Trophoblast cell (in vitro differentiated cells and primary cell): ENCODE measurements around the gene DYNLRB1.

Experiments
- DNase-seq, 2 donors: peaks; one replicate each; pipeline ENCODE4 v3.0.0-alpha.2; 2016
- H2AFZ ChIP-seq: 2 replicates; pipeline ENCODE4 v1.6.1; 2013; ENCODE audit warnings: low read length, moderate library complexity, mild to moderate bottlenecking; ENCODE audit not compliant: insufficient read depth, poor library complexity
- H2AK5ac ChIP-seq: 2 replicates; pipeline ENCODE4 v1.6.1; 2013; ENCODE audit warnings: mild to moderate bottlenecking, low read length
- H2BK120ac ChIP-seq: 2 replicates; pipeline ENCODE4 v1.6.1; 2013; ENCODE audit warnings: low read length, mild to moderate bottlenecking, moderate library complexity; ENCODE audit not compliant: insufficient read depth, poor library complexity
- H2BK12ac ChIP-seq: 2 replicates; pipeline ENCODE4 v1.6.1; 2013; ENCODE audit warnings: mild to moderate bottlenecking, low read length, moderate library complexity
- H2BK5ac ChIP-seq: 2 replicates; pipeline ENCODE4 v1.6.1; 2013; ENCODE audit warnings: low read length, low read depth, moderate library complexity, mild to moderate bottlenecking; ENCODE audit not compliant: poor library complexity
- H3K14ac ChIP-seq: 2 replicates; pipeline ENCODE4 v1.6.1; 2013; ENCODE audit warnings: mild to moderate bottlenecking, low read length
- H3K18ac ChIP-seq: 2 replicates; pipeline ENCODE4 v1.6.1; 2013; ENCODE audit warnings: mild to moderate bottlenecking, low read length
- H3K23ac ChIP-seq: 2 replicates; pipeline ENCODE4 v1.6.1; 2013; ENCODE audit warnings: low read length
- H3K27ac ChIP-seq: 2 replicates; pipeline ENCODE4 v1.5.1; 2013; ENCODE audit warnings: low read depth, mild to moderate bottlenecking, inconsistent platforms, low read length, moderate library complexity
- H3K27me3 ChIP-seq: 2 replicates; pipeline ENCODE4 v1.6.1; 2013; ENCODE audit warnings: inconsistent platforms, mild to moderate bottlenecking, low read length, moderate library complexity; ENCODE audit not compliant: insufficient read depth
- H3K36me3 ChIP-seq, 2 experiments: 1 replicate in 1 of 2; 2 replicates in 1 of 2; pipeline ENCODE4 v1.6.1; 2013; ENCODE audit warnings: low read length in 2 of 2, mild to moderate bottlenecking in 2 of 2, moderate library complexity in 1 of 2; ENCODE audit not compliant: insufficient read depth in 2 of 2, control insufficient read depth in 1 of 2
- H3K4ac ChIP-seq: 2 replicates; pipeline ENCODE4 v1.6.1; 2013; ENCODE audit warnings: low read depth, mild to moderate bottlenecking, low read length, moderate library complexity
- H3K4me1 ChIP-seq, 2 experiments: 1 replicate in 1 of 2; 2 replicates in 1 of 2; pipeline ENCODE4 v1.6.1; 2013; ENCODE audit warnings: low read length in 2 of 2, mild to moderate bottlenecking in 2 of 2, moderate library complexity in 1 of 2; ENCODE audit not compliant: insufficient read depth in 2 of 2, control insufficient read depth in 1 of 2
- H3K4me2 ChIP-seq: 2 replicates; pipeline ENCODE4 v1.6.1; 2013; ENCODE audit warnings: inconsistent platforms, mild to moderate bottlenecking, low read length, moderate library complexity
- H3K4me3 ChIP-seq: 2 replicates; pipeline ENCODE4 v1.5.1; 2013; ENCODE audit warnings: mild to moderate bottlenecking, low read depth, low read length, inconsistent platforms
- H3K79me1 ChIP-seq: one replicate; pipeline ENCODE4 v1.6.1; 2013; ENCODE audit warnings: low read length
- H3K79me2 ChIP-seq: 2 replicates; pipeline ENCODE4 v1.6.1; 2013; ENCODE audit warnings: low read length, mild to moderate bottlenecking; ENCODE audit not compliant: control insufficient read depth, insufficient read depth, poor library complexity
- H3K9ac ChIP-seq: 2 replicates; pipeline ENCODE4 v1.6.1; 2013; ENCODE audit warnings: mild to moderate bottlenecking, low read length
- H3K9me3 ChIP-seq: 2 replicates; pipeline ENCODE4 v1.6.1; 2013; ENCODE audit warnings: low read depth, mild to moderate bottlenecking, control low read depth, inconsistent platforms, low read length; ENCODE audit not compliant: insufficient read depth
- H4K12ac ChIP-seq: 2 replicates; pipeline ENCODE4 v1.6.1; 2013; ENCODE audit warnings: low read depth, mild to moderate bottlenecking, low read length, moderate library complexity
- H4K8ac ChIP-seq: 2 replicates; pipeline ENCODE4 v1.6.1; 2013; ENCODE audit warnings: low read depth, mild to moderate bottlenecking, low read length, moderate library complexity
- H4K91ac ChIP-seq: one replicate; pipeline ENCODE4 v1.6.1; 2013; ENCODE audit warnings: low read depth, mild to moderate bottlenecking, low read length, moderate library complexity
- WGBS: extraction: QIAGEN DNeasy Blood & Tissue Kit; methylation state at CpG from one replicate; pipeline ENCODE4 v1.1.7; 2013; ENCODE audit warnings: missing lambda C conversion rate; ENCODE audit not compliant: insufficient read length, insufficient coverage; ENCODE audit errors: extremely low coverage; 5-methylcytosine and 5-hydroxymethylcytosine counted together

Gene DYNLRB1

DNA sequence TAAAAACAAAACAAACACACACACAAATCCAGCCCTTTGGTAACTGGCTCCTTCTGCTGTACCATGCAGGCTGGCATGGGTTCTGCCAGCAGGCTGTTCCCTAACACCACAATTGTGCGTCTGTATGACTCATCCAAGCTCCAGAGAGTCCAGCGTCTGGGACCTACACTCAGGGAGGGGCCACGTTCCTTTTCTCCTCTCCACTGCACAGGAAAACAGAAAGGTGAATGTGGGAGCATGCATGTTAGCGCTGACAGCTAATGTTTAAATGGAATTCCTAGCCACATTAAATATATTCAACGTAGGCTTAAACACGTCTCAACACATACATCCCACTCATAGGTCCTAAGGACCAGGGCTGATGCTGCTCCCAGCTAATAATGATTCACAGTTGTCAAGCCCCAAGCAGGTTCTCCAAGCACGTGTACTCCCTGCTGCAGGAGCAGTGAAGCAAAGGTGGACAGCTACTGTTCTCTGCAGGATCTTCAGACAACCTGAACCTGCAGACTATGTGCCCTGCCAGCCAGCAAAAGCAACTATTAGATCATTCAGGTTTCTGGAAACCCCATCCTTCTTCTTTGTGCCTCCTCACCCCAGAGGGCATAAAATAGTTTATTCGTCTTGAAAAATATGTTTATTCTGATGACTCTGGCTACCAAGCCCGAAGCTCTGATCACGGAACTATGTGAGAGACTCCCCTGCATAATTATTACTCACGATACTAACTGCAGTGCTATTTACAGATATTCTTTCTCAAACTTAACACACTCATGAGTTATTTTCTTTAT lies 63.2 kb downstream of the DYNLRB1 start:
- no peak overlapping the region for H3K4ac ChIP-seq
- no CpG with 5 or more reads among the region's 11 CpGs for WGBS
- H4K8ac ChIP-seq: no peak overlapping the region
- peak; percentile 20 to 70 for DNase-seq
- no peaks in the 10 kb centered on the region for H3K79me1 ChIP-seq
- no peak overlapping the region for H2AK5ac ChIP-seq
- no peak overlapping the region for H3K23ac ChIP-seq
- H3K4me2 ChIP-seq: no peak overlapping the region
- H3K27ac ChIP-seq: no peak overlapping the region
- no peaks in the 10 kb centered on the region for H3K79me2 ChIP-seq
- no peak overlapping the region for H2BK120ac ChIP-seq
- H3K18ac ChIP-seq: no peak overlapping the region
- no peaks in the 10 kb centered on the region for H3K27me3 ChIP-seq
- H3K14ac ChIP-seq: no peak overlapping the region
- no peak overlapping the region for H3K4me3 ChIP-seq
- H2AFZ ChIP-seq: no peak overlapping the region
- H3K9me3 ChIP-seq: no peaks in the 10 kb centered on the region
- H4K12ac ChIP-seq: no peak overlapping the region
- no peak overlapping the region for H4K91ac ChIP-seq
- peaks cover 15 to 21% of the 10 kb centered on the region in 2 experiments for H3K4me1 ChIP-seq
- H2BK12ac ChIP-seq: no peak overlapping the region
- H3K36me3 ChIP-seq: peaks cover 0 to 3% of the 10 kb centered on the region in 2 experiments
- no peak overlapping the region for H2BK5ac ChIP-seq
- no peak overlapping the region for H3K9ac ChIP-seq

- H4K91ac ChIP-seq: no peak overlapping the region
- no peak overlapping the region for H2BK5ac ChIP-seq
- no peaks in the 10 kb centered on the region for H3K27me3 ChIP-seq
- no peak for DNase-seq
- no CpG with 5 or more reads among the region's 7 CpGs for WGBS
- no peak overlapping the region for H3K4me3 ChIP-seq
- no peaks in the 10 kb centered on the region for H3K79me1 ChIP-seq
- no peak overlapping the region for H3K23ac ChIP-seq
- no peak overlapping the region for H3K14ac ChIP-seq
- no peak overlapping the region for H4K12ac ChIP-seq
- H3K4me1 ChIP-seq: peaks cover 15 to 21% of the 10 kb centered on the region in 2 experiments
- H3K9ac ChIP-seq: no peak overlapping the region
- no peak overlapping the region for H3K4me2 ChIP-seq
- no peak overlapping the region for H3K27ac ChIP-seq
- H2BK120ac ChIP-seq: no peak overlapping the region
- peaks cover 0 to 3% of the 10 kb centered on the region in 2 experiments for H3K36me3 ChIP-seq
- H2AFZ ChIP-seq: no peak overlapping the region
- no peak overlapping the region for H2BK12ac ChIP-seq
- no peaks in the 10 kb centered on the region for H3K79me2 ChIP-seq
- H4K8ac ChIP-seq: no peak overlapping the region
- H3K18ac ChIP-seq: no peak overlapping the region
- H3K9me3 ChIP-seq: no peaks in the 10 kb centered on the region
- H2AK5ac ChIP-seq: no peak overlapping the region
- H3K4ac ChIP-seq: no peak overlapping the region
These were observed 64.0 kb downstream of the DYNLRB1 start for GRCh38 chr20:34579979-34580940.

- H4K8ac ChIP-seq: no peak overlapping the region
- H2AFZ ChIP-seq: no peak overlapping the region
- no peak overlapping the region for H3K27ac ChIP-seq
- H3K14ac ChIP-seq: no peak overlapping the region
- H3K79me1 ChIP-seq: no peaks in the 10 kb centered on the region
- no peak overlapping the region for H3K23ac ChIP-seq
- H3K9me3 ChIP-seq: no peaks in the 10 kb centered on the region
- no peak overlapping the region for H3K4me3 ChIP-seq
- no peak overlapping the region for H3K18ac ChIP-seq
- H3K4me1 ChIP-seq: peaks cover 15 to 21% of the 10 kb centered on the region in 2 experiments
- H3K36me3 ChIP-seq: peaks cover 0 to 3% of the 10 kb centered on the region in 2 experiments
- H2AK5ac ChIP-seq: no peak overlapping the region
- H4K91ac ChIP-seq: no peak overlapping the region
- no peak overlapping the region for H3K4me2 ChIP-seq
- no peak overlapping the region for H2BK5ac ChIP-seq
- no CpG with 5 or more reads among the region's 11 CpGs for WGBS
- H3K9ac ChIP-seq: no peak overlapping the region
- peak overlapping the region; percentile 3 for H2BK12ac ChIP-seq
- no peaks in the 10 kb centered on the region for H3K79me2 ChIP-seq
- no peak for DNase-seq
- H4K12ac ChIP-seq: no peak overlapping the region
- no peaks in the 10 kb centered on the region for H3K27me3 ChIP-seq
- H2BK120ac ChIP-seq: no peak overlapping the region
- H3K4ac ChIP-seq: no peak overlapping the region
These were observed 65.3 kb downstream of the DYNLRB1 start for GRCh38 chr20:34581341-34582184.

DNA sequence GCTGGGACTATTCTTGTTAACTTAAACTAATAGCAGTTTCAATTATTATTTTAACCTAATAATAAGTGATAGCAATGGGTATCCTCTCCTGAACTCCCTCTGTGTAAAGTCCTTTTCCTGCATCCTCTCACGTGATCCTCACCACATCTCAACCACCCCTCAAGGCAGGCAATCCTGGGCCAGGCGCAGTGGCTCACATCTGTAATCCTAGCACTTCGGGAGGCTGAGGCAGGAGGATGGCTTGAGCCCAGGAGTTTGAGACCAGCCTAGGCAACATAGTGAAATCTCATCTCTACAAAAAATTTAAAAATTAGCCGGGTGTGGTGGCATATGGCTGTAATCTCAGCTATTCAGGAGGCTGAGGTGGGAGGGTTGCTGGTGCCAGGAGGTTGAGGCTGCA lies 66.0 kb downstream of the DYNLRB1 start:
- Histone ChIP-seq H3K79me1 (no peaks in the 10 kb centered on the region), H3K79me2 (no peaks in the 10 kb centered on the region), H2AFZ (no peak overlapping the region), H4K12ac (no peak overlapping the region), H4K8ac (no peak overlapping the region), H2AK5ac (no peak overlapping the region), H3K23ac (no peak overlapping the region), H3K27me3 (no peaks in the 10 kb centered on the region), H4K91ac (no peak overlapping the region), H3K36me3 (peaks cover 3% of the 10 kb centered on the region in 2 experiments), H3K4me2 (no peak overlapping the region), H3K14ac (no peak overlapping the region), H2BK5ac (no peak overlapping the region), H2BK120ac (no peak overlapping the region), H3K9me3 (no peaks in the 10 kb centered on the region), H2BK12ac (no peak overlapping the region), H3K9ac (no peak overlapping the region), H3K4ac (no peak overlapping the region), H3K18ac (no peak overlapping the region), H3K4me1 (peaks cover 15 to 21% of the 10 kb centered on the region in 2 experiments), H3K27ac (no peak overlapping the region), H3K4me3 (no peak overlapping the region)
- WGBS: no CpG with 5 or more reads among the region's 4 CpGs
- no peak for DNase-seq
